Inflammatory macrophage treated with lipopolysaccharide for 1 hour (primary cell): ENCODE data around the gene NAV1.
"Not testable (repeated sequence)": the region's sequence is repeated elsewhere in the genome, so short reads cannot be mapped to it uniquely, and the experiment has no call there.

Experiments
- DNase-seq, 2 donors: peaks; one replicate each; pipeline ENCODE4 v3.0.0-alpha.2; 2020 to 2022

NAV1 gene

DNA sequence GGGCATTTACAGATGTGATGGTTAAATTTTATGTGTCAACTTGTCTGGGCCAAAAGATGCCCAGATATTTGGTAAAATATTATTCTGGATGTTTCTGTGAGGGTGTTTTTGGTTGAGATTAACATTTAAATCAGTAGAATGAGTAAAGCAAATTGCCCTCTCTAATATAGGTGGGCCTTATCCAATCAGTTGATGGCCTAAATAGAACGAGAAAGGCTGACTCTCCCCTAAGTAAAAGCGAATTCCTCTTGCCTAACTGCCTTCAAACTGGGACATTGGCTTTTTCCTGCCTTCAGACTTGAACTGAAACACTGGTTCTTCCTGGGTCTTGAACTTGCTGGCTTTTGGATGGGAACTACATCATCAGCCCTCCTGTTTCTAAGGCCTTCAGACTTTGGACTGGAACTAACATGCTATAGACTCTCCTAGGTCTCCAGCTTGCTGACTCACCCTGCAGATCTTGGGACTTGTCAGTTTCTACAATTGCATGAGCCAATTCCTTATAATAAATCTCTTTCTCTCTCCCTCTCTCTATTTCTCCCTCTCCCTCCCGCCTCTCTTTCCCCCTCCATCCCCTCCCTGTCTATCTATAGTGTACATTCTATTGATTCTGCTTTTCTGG is 10.2 kb upstream of the NAV1 start:
- no peak for DNase-seq

DNA sequence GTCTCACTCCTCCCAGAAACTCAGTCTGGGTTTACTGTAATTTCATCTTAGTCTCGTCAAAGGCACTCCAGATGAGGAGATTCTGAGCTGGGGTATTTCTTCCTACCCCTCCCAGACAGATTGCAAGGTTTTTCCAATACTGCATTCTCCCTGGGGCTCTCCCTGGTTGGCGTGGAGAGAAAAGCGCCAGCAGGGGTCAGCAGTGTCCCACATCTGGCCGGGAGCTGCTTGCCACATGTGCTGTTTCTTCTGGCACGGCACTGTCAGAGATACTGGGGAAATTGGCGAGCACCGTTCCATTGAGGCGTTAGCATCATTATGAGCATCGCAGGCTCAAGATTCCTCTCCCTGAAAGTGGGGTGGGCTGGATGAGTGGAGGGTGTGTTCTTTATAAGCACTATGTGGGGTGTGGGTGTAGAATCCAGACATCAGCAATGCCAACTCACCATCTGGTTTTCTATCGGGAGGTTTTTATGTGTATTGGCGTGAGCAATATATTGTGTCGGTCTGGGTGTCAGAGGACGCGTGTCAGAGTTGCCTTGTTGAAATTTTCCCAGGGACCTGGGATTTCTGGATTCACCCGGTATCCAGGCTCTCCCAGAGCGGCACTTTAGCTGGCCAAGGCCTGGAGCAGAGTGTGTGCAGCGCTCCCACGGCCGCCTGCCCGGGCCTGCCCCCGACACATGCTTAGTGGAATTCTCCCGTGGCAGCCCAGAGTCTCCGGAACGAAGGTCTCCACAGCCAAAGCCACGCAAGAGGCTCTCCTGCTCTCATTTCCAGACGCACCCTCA is 8.0 kb upstream of the NAV1 start:
- peak; percentile 70 to 95 for DNase-seq

DNA sequence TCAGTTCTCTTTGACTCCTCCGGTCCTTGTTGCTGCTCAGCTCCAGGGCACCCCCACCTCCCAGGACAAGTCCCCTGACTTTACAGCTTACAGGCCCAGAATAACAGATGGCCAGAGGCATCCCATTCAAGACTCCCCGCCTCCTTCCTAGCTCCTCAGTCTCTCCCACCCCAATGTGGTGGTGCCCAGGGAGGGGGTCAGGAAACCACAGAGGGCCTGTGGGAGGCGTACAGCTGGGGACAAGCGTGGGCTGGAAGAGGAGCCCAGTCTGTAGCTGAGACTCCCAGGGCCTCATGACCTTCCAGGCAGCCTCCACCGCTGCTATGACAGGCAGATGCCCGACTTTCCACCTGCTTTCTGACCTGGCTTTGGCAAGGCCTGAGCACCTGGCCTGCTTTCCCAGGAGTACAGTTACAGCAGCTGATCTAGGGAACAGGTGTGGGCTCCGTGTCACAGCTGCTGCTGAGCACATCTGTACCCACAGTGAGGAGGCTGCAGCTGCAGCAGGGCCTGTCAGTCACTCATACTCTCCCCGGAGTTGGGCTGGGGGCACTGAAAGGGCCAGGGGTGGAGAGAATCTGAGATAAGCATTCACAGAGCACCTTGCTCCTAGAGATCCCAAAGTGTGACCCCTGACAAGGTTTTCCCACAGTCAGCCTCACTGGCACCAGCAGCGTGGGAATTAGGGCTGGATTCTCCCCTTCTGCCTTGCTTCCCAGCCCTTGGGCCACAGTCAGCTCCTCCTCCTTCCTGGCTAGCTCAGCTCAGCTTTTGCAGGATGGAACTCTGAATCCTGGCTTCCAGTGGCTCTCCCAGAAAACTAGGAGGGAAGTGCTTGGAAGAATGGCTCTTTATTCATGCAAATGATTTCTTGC is 7.1 kb upstream of the NAV1 start:
- DNase-seq: no peak

DNA sequence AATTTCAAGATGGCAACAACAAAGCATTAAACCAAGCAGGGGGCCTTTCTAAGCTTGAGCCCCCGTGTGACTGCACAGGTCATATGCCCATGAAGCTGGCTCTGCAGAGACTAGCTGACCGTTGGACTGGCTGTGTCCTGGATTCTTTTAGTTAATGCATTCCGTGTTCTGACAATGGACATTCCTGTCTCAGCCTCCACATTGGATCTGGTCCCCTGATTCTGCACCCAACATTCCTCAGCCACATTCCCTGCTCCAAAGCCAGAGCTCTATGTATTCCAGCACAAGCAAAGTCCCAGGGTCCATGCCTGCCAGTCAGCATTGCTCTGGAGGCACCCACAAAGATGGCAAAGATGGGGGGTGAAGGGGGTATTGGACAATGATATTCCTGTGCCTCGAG is 5.1 kb upstream of the NAV1 start:
- DNase-seq: no peak

DNA sequence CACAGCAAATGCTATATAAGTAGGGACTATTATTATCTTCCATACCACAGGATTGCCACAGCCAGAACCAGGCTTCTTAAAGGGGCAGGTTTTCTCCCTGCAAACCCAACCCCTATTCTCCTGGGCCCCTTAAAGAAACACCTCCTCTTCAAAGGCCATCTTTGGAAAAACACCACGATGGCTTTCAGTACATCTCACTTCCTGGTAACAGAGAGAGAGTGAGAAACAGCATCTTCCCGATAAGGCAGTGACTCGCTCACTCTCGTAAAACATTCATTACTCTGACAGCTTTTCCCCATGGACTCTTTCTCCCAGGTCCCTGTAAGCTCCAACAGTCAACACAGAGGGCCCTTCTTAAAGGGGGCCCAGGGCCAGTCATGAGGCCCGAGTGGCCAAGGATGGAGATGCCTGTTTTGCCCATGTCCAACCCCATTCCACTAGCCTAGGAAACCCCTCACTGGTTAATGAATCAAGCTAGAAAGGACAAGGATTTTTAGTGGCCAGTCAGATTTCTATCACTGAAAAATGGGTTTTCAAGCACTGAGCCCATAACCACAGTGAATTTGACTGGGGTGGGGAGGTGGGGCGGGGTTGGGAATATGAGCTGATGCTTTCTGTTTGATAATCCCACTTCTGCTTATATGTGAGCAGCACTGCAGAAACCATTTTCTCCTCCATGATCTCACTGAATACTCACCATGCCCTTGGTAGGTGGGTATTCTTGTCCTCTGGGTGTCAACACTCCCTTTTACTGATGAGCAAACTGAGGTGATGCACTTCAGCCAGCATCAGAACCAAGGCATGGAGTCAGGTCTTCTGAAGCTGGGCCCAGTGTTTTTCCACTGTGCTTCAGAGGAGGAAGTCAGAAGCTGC is 3.6 kb upstream of the NAV1 start:
- peak in 1 of 2 donors; percentile 55 for DNase-seq

DNA sequence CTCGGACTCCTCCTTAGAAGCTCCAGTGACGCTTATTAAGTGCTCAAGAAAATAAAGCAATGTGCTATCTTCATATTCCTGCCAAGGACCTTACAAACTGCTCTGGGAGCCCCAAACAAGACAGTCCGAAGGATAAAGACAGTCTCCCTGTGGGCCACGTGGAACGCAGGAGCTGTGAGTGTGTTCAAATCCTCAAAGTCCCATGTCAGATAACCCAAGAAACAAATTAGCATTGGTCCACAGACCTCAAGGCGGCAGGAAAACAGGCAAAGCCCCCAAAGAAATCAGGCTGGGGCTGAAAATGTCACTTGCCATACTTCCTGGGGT is 3.0 kb upstream of the NAV1 start:
- DNase-seq: no peak

DNA sequence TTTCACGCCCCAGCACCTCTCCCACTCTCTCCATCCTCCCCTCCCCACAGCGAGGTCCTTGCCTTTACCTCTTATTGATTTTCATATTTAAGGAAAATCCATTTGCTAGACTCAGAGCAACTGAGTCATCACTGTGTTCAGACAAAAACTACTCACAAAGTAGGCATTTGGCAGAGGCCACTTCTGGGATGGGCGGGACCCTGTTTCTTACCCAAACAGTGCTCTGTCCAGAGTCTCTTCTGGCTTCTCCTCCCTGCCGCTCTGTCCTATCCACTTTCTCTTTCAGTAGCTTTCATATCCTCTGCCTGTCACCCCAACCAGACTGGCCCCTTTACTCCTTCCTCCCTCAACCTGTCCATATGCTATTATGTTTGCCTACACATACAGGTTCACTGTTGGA is 2.4 kb upstream of the NAV1 start:
- no peak for DNase-seq

DNA sequence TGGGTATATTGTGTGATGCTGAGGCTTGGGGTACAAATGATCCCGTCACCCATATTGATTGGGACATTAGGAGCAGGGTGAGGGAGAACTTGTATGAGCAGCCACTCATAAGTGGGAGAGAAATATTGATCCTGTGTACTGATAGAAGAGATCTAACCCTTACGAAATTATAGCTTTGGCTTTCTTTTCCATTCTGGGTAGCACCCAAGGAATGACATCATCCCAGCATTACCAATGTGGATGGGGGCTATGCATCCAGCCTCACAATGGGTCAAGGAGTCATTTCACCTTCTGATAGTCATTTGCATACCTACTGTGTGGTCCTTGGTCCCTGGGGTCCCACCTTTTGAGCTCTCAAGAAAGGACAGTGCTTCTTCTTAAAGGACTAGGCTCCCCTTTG is 1.9 kb upstream of the NAV1 start:
- no peak for DNase-seq

DNA sequence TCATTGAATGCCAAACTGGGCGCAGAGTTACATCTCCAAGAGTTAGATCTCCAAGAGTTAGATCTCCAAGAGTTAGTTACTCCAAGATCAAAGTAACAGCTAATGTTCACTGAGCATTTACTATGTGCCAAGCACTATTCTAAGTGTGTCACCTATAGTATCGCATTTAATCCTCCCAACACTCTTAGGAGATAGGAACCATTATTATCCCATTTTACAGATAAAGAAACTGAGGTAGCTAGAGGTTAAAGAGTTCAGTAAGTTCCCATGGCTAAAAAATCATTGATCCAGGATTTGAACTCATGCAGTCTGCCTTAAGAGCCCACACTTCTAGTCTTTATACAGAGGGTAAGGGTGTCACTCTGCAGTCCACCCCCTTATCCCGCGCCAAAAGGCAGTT is 1.5 kb upstream of the NAV1 start:
- DNase-seq: no peak

DNA sequence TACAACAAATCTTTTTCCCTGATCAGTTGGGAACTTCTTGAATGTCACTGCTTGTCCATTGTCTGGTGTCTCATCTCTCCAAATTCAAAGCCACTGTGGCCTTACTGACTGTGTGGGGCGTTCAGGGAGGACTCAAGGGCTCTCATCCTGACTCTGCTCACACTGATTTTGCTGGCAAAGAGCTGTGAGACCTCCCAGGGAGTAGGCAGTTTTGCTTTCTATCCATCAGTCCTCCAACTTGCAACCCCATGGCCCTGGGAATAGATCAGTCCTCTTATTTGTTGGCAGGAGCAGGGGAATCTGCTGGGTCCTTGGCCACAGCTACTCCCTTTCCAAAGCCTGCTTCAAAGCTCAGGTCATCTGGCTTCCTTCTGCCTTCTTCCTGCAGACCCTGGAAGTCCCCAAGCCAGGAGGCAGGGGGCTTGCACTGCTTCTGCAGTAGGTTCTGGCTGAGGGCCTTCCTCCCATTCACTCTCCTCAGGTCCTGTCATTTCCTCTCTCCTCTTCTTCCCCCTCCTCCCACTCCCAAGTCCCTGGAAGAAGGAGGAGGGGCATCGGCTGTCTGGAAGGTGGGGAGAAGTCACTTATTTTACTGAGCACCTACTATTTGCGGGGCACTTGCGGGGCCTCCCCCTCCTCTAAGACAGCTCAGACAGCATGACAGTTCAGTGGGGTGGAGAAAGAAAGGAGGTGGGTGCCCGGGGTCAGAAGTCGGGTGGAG is 876 bp upstream of the NAV1 start:
- no peak for DNase-seq

DNA sequence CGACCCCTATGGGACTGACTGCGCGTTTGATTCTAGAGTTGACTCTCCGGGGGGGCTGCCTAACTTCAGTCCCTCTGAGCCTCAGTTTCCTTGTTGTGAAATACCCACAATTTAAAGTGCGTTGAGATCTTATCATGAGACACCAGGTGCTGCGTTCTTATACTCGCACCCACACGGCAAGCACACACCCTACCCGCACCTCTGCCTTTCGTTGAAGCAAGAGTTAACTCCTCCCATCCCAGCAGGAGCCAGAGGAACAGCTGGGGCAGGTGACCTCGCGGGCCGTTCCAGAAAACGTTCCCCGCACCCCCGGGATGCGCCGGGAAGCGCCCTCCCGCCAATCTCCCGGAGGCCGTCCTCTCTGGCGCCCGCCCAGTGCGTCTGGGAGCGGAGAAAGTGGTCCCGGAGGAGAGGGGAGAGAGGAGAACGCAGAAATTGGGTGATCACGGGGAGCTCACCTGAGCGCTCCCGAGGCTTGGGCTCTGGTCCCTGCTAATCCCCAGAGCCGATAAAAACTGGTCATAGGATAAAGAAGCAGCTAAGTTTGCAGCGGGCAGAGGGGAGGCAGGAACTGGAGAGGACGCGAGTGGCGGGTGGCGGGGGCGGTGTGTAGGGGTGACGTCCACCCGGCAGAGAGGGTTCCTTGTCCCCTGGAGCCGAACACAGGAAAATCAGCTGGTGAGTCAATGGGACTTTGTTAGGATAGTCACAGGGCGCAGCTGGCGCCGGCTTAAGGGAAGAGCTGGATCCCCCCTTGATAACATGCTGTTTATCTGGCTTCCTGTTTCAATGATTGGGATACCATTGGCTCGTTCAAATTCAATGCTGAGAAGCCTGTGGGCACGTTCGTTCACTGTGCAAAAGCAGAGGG is 869 bp downstream of the NAV1 start:
- DNase-seq: peak; percentile 62 to 76

DNA sequence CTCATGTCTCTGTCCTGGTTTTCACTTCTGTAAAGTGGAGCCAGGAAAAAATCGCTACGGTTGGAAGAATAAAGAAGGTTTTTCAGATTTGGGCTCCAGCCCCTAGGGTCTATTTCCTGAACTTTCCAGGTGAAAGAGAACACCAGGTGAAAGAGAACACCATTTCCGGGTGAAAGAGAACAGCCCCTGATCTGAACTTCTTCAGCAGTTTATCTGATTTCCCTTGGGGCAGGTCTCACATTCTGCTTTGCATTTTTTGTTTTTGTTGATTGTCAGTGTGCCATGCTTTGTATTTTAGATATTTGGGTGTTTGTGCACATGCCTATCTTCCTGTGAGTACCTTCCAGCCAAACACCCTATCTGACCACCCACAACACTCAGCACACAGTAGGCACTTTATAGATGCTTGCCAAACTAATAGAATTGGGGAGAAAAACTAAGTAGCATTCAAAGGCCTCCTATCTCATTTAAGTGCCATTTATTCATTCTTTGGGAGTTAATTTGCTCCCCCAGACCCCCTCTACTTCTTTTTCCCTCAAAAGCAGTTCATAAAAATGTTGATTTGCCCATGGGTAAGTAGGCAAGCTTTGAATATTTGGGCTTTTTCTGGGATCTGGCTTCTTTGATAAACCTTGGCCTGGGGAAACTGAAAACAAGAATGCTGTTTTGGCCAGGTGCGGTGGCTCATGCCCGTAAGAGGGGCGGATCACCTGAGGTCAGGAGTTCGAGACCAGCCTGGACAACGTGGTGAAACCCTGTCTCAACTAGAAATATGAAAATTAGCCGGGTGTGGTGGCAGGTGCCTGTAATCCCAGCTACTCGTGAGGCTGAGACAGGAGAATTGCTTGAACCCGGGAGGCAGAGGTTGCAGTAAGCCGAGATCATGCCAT is 2.2 kb downstream of the NAV1 start:
- DNase-seq: no peak

DNA sequence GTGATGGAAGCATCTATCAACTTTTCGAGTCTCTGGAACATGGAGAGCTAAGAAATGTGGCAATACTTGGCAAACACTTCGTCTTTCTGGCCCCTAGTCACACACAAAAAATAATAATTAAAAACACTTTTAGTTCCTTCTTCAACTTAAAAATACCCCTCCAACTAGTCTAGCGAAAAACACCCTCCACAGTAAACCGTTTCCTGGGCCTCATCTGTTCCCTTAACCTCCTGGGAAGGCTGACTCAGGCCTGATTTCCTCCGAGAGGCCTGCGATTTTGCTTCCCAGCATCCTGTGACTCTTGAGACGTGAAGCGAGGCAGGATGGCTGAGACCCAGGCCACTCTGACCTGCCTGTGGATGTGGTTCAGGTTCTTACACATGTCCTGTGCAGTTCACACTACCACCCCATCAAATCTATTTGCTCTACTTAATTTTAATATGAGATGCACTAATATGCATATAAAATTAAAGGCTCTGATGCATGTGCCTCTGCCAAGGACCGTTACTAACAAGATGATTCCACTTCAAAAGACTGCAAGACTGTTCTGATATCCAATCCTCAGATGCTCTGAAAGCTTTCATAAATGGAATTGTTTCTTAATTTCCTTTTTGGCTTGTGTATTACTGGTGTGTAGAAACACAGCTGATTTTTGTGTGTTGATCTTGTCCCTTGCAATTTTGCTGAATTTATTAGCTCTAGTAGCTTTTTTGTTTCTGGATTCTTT is 3.5 kb downstream of the NAV1 start:
- peak in 1 of 2 donors; percentile 33 for DNase-seq

DNA sequence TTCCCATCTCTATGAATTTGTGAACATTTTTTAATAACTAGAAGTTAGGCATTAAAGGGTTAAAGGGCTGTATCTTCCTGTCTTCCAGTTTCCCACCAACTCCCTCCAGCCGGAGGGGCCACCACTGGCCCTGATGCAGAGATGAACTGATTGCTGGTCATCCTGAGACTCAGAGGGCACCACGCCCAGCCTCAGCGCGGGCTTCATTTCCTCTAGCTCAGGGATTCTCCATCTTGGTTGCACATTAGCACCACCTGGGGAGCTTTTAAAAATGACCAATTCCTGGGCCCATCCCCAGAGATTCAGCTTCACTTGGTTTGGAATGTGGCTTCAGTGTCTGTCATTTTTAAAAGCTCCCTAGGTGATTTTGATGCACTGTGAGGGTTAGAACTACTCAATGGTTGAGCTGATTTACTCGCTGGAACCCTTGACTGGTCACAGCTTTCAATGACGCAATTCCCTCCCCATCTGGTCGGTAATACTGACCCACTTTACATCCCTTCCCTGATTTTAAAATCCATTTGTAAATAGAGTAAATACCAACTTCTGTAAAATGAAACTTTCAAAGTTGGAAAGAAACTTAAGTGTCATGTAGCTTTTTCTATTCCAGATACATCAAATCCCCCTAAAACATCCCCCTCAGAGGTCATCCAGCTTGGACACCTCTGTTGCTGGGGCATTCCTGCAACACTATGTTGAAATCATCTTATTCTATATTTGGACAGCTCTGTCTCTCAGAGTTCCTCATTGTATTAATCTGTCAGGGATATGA is 5.1 kb downstream of the NAV1 start:
- peak; percentile 72 to 91 for DNase-seq

DNA sequence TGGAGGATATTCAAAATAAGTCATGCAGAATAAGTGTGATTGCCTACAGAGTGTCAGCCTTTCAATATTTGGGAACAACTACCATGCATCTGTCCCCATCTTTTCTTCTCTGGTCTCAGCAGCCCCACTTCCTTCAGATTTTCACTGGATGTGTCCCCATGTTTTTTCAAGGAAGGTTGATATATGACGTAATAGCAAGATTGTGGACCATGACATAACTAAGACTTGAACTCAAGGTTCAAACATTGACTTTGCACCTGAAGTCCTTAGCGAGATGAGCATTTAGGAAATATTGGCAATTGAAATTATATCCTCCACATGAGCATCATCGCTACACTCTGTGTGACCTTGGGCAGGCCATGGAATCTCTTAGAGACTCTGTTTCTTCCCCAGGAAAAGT is 5.8 kb downstream of the NAV1 start:
- DNase-seq: no peak

DNA sequence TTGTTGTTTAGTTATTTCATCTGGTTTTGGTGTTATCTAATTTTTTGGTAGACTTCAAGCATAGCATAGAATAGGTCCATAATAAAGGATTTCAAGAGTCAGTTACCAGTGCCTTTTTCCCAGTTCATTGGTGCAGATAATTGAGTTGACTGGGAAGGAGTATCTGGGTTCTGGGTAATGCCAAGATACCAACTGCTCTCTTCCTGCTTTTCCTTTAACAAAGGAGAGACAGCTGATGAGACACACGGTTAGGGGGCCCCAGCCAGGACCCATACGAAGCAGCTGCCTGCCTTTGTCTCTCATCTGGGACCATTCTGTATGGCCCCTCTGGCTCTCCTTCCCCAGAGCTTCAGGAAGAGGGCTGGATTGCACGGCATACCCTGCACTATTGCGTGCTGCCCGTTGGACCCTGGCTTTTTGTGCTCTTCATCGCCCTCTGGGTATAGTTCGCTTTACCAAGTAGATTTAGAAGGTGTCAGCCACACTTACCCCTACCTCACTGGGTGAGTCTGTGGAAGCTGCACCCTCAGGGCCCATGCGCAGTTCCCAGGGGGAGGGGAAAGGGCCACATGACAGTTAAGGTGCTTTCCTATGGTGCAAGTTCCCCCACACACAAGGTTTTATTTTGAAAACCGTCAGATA is 7.0 kb downstream of the NAV1 start:
- peak in 1 of 2 donors; percentile 28 for DNase-seq

DNA sequence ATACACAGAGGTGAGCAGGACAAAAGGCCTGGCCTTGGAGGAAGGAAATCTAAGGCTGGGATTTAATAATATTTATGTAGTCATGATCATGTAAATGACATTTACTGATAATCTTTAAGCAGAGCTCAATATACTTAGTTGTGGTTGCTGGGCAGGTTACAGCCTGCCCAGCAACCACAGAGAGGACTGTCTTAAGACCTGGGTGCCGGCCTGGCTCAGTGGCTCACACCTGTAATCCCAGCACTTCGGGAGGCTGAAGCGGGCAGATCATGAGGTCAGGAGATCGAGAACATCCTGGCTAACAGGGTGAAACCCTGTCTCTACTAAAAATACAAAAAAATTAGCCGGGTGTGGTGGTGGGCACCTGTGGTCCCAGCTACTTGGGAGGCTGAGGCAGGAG is 10.6 kb downstream of the NAV1 start:
- DNase-seq: not testable (repeated sequence)

DNA sequence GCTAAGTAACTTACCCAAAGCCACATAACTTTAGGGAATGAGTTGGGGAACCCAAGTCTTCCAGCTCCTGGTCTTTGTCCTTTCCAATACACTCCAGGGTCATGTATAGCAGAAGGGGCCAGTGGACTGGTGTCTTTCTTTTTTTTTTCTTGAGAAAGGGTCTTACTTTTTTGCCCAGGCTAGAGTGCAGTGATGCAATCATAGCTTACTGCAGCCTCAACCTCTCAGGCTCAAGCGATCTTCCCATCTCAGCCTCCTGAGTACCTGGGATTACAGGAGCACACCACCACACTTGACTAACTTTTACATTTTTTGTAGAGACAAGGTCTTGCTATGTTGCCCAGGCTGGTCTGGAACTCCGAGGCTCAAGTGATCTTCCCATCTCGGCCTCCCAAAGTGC is 12.2 kb downstream of the NAV1 start:
- DNase-seq: no peak
